Suprapubic skin (tissue), 4 donors: ENCODE results near the gene PSTPIP2.

Source experiments
- CTCF ChIP-seq, 2 donors: fragments of 200-600 bp in 1 of 2; fragments of 450-650 bp in 1 of 2; sonication (generic) in 1 of 2; IDR thresholded peaks; one replicate each; pipeline ENCODE4 v1.5.1; 2016 to 2019; ENCODE audit warnings: antibody characterized with exemption in 2 of 2, mild to moderate bottlenecking in 1 of 2, moderate library complexity in 1 of 2
- EP300 ChIP-seq: sonication (generic); formaldehyde crosslinking; IDR thresholded peaks from one replicate; pipeline ENCODE4 v1.6.1; 2017; ENCODE audit warnings: antibody characterized with exemption
- POLR2AphosphoS5 ChIP-seq, 3 donors: sonication (generic); formaldehyde crosslinking; IDR thresholded peaks; one replicate each; pipeline ENCODE4 v1.6.1; 2017; ENCODE audit warnings: antibody characterized with exemption in 3 of 3

DNA sequence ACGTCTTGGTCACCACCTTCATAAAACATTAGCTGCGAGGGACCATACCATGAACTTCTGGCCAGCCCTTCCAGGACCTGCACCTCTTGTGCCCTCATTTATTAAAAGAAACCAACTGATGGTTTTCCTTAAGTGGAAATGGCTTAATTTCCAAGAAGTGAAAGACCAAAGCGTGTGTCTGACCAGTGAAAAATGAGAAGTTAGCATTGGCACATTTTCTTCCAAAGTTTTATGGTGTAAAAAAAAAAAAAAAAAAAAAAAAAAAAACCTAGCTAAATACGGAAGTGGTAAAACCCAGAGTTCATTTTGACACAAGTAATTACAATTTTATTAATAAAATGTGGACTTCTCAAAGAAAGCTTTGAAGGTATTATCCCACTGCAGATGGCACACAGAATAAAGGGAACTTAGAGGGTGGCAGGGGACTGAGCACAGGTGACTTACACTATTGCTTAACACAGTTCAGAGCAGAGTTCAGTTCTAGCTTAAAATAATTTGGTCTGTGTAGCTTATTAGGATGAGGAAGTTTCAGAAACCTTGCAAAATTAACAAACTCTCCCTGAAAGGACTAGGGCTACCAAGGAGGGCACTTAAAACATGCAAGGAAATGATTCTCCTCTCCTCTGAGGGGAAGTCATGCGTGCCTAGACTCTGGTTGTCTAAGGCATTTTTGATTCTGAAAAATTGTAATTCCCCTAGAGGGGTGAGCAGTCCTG lies 62.8 kb downstream of the PSTPIP2 start:
- TF ChIP-seq CTCF (IDR thresholded peaks at IDR 0.05), result no peak
- TF ChIP-seq POLR2AphosphoS5 (IDR thresholded peaks at IDR 0.05), result no peak
- TF ChIP-seq EP300, result no peak
